Tibial nerve (tissue), 4 donors: ENCODE data around the gene AKAP12. TPM values are rescaled to one million over a fixed set of nuclear protein-coding genes. Genes with fewer than 3 reads are reported as not detected.

Experiments
- DNase-seq, 2 donors: peaks; one replicate each; pipeline ENCODE4 v3.0.0-alpha.2; 2019; ENCODE audit warnings: low spot score in 2 of 2
- H3K27ac ChIP-seq, 4 donors: fragments of 200-600 bp; sonication (generic) in 3 of 4; one replicate each; pipeline ENCODE4 v1.5.1; 2017 to 2019; ENCODE audit warnings: mild to moderate bottlenecking in 1 of 4
- H3K27me3 ChIP-seq, 2 donors: fragments of 200-600 bp; sonication (generic) in 1 of 2; one replicate each; pipeline versions ENCODE4 v1.5.1 to v1.6.0; 2017 to 2019
- H3K36me3 ChIP-seq, 3 donors: fragments of 200-600 bp; sonication (generic); one replicate each; pipeline ENCODE4 v1.5.1; 2018 to 2019
- H3K4me1 ChIP-seq, 4 donors: fragments of 200-600 bp; sonication (generic) in 3 of 4; one replicate each; pipeline ENCODE4 v1.5.1; 2017 to 2019
- H3K4me3 ChIP-seq, 4 donors: fragments of 200-600 bp; sonication (generic) in 3 of 4; one replicate each; pipeline ENCODE4 v1.5.1; 2017 to 2019; ENCODE audit warnings: mild to moderate bottlenecking in 1 of 4, moderate library complexity in 1 of 4
- H3K9me3 ChIP-seq, 4 donors: fragments of 200-600 bp; sonication (generic) in 3 of 4; one replicate each; pipeline ENCODE4 v1.5.1; 2017 to 2019
- CTCF ChIP-seq, 5 experiments: fragments of 200-600 bp in 3 of 5; fragments of 450-650 bp in 2 of 5; sonication (generic) in 3 of 5; IDR thresholded peaks; one replicate each; pipeline ENCODE4 v1.5.1; 2016 to 2019; ENCODE audit warnings: antibody characterized with exemption in 5 of 5, mild to moderate bottlenecking in 3 of 5, moderate library complexity in 2 of 5
- EP300 ChIP-seq, 2 donors: sonication (generic); formaldehyde crosslinking; IDR thresholded peaks; one replicate each; pipeline ENCODE4 v1.6.1; 2017; ENCODE audit warnings: antibody characterized with exemption in 2 of 2, mild to moderate bottlenecking in 1 of 2
- POLR2A ChIP-seq, 2 donors: fragments of 450-650 bp; IDR thresholded peaks; one replicate each; pipeline ENCODE4 v1.6.1; 2017; ENCODE audit warnings: antibody characterized with exemption in 2 of 2, mild to moderate bottlenecking in 2 of 2, moderate library complexity in 2 of 2
- WGBS, 2 donors: methylation state at CpG; one replicate each; pipeline ENCODE4 v1.1.5; 2018; 5-methylcytosine and 5-hydroxymethylcytosine counted together
- total RNA-seq, 4 donors: library from RNA; depleted of rRNA; stranded (reverse); fragments of >200 nt; gene quantifications; one replicate each; pipeline ENCODE4 v1.1.0, GENCODE V29; 2016

The AKAP12 gene
- total RNA-seq, 4 donors from 2014 or later = 214 to 268 (median 232) TPM

- peak overlapping the region in 3 of 4 donors; percentile 4 to 66 (median 30) for H3K27ac ChIP-seq
- peaks cover 0 to 20% (median 12%) of the 10 kb centered on the region in 4 donors for H3K4me1 ChIP-seq
- no peak for DNase-seq
- H3K9me3 ChIP-seq = no peaks in the 10 kb centered on the region
- no peaks in the 10 kb centered on the region for H3K27me3 ChIP-seq
- TF ChIP-seq POLR2A (IDR thresholded peaks at IDR 0.05) = no peak
- TF ChIP-seq EP300 (IDR thresholded peaks at IDR 0.05) = peak in 1 of 2 donors; percentile 23
- no peak for TF ChIP-seq CTCF (IDR thresholded peaks at IDR 0.05)
- no peak overlapping the region for H3K4me3 ChIP-seq
- H3K36me3 ChIP-seq = peaks cover 0 to 33% (median 8%) of the 10 kb centered on the region in 3 donors
- WGBS, 2 donors = 38 to 44% methylated on average over 5 of the region's 5 CpGs
Measured at GRCh38 chr6:151374036-151374683, 134.4 kb downstream of the AKAP12 start.

DNA sequence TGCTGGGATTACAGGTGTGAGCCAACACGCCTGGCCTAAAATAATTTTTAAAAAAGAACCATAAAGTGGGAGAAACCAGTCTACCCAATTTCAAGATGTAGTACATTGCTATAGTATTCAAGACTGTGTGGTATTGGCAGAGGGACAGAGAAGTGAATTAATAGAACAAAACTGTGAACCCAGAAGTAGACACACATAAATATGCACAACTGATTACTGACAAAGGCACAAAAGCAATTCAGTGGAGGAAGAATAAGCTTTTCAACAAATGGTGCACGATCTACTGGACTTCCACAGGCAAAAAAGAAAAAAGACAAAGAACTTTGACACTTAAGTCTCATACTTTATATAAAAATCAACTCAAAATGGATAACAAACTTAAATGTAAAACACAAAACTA lies 136.1 kb downstream of the AKAP12 start:
- H3K4me3 ChIP-seq = no peak overlapping the region
- no peaks in the 10 kb centered on the region for H3K27me3 ChIP-seq
- 66 to 74% methylated on average over 2 of the region's 2 CpGs for WGBS, 2 donors
- peak overlapping the region in 2 of 4 donors; percentile 22 to 34 for H3K27ac ChIP-seq
- TF ChIP-seq CTCF (IDR thresholded peaks at IDR 0.05) = no peak
- no peak for TF ChIP-seq POLR2A (IDR thresholded peaks at IDR 0.05)
- no peak for TF ChIP-seq EP300 (IDR thresholded peaks at IDR 0.05)
- H3K36me3 ChIP-seq = peaks cover 0 to 19% (median 7%) of the 10 kb centered on the region in 3 donors
- H3K4me1 ChIP-seq = peaks cover 0 to 32% (median 17%) of the 10 kb centered on the region in 4 donors
- no peak for DNase-seq
- no peaks in the 10 kb centered on the region for H3K9me3 ChIP-seq

DNA sequence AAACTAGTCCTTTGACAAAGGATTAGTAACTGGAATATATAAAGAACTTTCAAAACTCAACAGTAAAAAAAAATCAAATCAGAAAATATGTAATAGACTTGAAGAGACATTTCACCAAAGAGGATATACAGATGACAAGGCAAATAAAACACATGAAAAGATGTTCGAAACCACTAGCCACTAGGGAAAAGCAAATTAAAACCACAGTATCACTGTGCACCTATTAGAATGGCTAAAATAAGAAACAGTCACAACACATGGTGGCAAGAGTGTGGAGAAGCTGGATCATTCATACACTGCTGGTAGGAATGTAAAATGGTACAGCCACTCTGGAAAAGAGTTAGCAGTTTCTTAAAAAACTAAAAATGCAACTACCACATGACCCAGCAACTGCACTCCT lies 136.7 kb downstream of the AKAP12 start:
- no peak for DNase-seq
- Histone ChIP-seq H3K9me3 (no peaks in the 10 kb centered on the region), H3K27ac (peak overlapping the region in 1 of 4 donors; percentile 22), H3K36me3 (peaks cover 0 to 13% (median under 1%) of the 10 kb centered on the region in 3 donors), H3K4me1 (peaks cover 0 to 34% (median 17%) of the 10 kb centered on the region in 4 donors), H3K4me3 (no peak overlapping the region), H3K27me3 (no peaks in the 10 kb centered on the region)
- 71 to 81% methylated on average over 1 of the region's 1 CpG for WGBS, 2 donors
- no peak for TF ChIP-seq POLR2A (IDR thresholded peaks at IDR 0.05)
- TF ChIP-seq EP300 (IDR thresholded peaks at IDR 0.05) = no peak
- no peak for TF ChIP-seq CTCF (IDR thresholded peaks at IDR 0.05)

DNA sequence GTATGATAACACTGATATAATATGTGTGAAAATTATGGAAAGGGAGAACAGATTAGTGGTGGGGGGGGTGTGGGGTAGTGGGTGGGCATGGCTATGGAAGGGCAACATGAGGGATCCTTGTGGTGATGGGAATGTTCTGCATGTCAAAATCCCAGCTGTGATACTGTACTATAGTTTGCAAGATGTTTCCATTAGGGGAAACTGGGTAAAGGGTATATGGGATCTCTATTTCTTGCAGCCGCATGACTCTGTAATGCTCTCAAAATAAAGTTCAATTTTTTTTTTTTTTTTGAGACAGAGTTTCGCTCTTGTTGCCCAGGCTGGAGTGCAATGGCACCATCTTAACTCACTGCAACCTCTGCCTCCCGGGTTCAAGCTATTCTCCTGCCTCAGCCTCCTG lies 137.3 kb downstream of the AKAP12 start:
- Histone ChIP-seq H3K36me3 (peaks cover 0 to 6% (median 0%) of the 10 kb centered on the region in 3 donors), H3K27ac (no peak overlapping the region), H3K27me3 (no peaks in the 10 kb centered on the region), H3K4me3 (no peak overlapping the region), H3K4me1 (peaks cover 0 to 34% (median 17%) of the 10 kb centered on the region in 4 donors), H3K9me3 (no peaks in the 10 kb centered on the region)
- WGBS, 2 donors = 84 to 86% methylated on average over 3 of the region's 3 CpGs
- TF ChIP-seq POLR2A (IDR thresholded peaks at IDR 0.05) = no peak
- TF ChIP-seq CTCF (IDR thresholded peaks at IDR 0.05) = no peak
- TF ChIP-seq EP300 (IDR thresholded peaks at IDR 0.05) = no peak
- no peak for DNase-seq
